Pons (tissue), 1 donor: ENCODE data around the gene YBX2.

Experiments used
- DNase-seq: peaks from one replicate; pipeline ENCODE4 v3.0.0-alpha.2; 2016; ENCODE audit warnings: low spot score

The YBX2 gene

DNA sequence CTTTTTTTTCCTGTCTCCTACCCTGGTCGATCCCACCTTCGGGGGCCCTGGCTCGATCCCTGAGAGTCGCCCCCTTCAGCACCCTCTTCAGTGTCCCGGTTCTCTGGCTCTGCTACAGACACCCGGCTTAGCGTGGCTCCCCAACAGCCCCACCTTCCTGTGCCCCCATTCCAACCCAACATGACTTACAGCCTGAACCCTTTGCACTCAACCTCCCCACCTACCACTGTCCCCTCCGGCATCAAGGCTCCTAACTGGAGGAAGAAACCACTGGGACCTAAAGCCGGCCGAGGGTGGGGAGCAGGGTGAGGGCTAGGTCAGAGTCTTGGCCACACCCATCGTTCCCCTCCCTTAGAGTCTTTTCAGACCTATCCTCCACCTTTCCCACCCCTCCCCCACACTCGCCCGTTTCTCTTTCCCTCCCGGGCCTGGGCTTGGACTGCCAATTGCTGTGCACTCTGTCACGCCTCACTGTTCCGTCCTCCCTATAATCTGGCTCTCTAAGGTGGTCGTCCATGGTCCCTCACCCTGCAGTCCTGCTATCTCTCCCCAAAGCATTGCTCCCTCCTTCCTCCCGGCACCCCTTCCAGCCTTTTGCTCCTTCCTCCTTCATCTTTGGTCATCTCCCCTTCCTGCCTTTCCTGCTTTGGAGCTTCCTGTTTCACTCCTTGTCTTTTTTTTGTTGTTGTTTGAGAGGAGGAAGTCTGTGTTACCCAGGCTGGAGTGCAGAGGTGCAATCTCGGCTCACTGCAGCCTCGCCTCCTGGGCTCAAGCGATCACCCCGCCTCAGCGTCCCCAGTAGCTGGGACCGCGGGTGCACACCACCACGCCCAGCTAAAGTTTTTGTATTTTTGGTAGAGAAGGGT, 31.3 kb downstream of the YBX2 start:
- DNase-seq = no peak

DNA sequence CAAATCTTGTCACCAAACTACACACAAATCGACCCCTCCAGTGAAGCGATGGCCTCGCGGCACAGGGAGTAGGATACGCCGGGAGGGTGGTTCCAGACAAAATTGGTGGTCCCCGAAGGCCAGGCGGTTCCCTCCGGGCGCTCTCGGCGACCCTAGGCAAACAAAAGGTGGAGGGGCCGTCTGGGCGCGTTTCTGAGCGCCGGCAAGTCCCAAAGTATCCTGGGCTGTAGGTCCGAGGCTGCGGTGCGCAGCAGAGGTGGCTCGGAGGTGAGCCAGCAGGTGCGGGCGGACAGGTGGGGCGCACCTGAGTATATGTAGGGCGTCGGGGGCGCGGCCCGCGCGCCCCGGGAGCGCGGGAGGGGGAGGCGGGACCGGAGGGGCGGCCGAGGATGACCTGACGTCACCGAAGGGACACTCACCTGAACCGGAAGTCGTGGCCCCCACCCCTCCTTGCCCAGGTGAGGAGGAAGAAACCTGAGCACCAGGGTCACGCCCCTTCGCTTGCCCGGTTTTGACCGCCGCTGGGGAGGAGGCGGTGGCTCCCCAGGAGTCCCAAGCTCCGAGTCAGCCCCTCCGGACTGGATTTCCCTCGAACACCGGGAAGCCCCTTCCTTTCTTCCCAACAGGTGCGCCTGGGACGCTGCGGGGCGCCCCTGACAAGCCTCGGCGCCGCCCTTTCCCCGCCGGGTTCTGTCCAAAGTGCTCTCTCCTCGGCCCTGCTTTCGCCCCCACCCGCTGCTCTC, 32.1 kb downstream of the YBX2 start, which contains the start of gene CLDN7:
Gene CLDN7, minus strand, starts transcription at position 287 of the 743 bp plus-strand sequence. CDS start 435 bp downstream, outside the sequence.
- DNase-seq = no peak

DNA sequence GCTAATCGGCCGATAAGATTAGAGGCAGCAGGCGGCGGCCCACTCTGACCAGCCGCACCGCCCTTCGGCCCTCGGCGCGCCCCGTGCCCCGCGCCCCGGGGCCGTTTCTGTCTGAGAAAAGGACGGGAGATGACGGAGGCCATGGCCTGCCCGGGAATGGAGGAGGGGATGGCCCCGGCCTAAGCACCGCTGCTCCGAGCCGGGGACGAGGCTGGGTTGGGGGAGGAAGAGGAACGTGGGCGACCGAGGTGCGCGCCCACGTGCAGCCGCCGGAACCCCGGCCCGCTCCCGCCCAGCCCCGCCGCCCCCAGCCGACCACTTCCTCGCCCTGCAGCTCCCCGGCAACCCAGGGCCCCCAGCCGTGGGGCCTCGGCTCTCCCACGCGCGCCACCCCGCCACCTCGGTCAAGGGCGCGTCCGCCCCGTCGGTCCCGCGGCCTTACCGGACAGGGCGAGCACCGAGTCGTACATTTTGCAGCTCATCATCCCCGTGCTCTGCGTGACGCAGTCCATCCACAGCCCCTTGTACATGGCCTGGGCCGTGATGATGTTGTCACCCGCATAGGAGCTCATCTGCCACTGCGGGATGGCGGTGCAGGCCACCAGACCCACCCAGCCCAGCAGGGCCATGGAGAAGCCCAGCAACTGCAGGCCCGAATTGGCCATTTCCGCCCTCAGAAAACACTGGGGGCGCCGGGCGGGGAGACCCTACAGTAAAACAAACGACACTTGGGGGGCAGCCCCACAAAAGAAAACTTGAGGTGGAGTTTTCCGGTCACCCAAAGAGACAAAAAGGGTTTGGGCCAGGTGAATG, 32.9 kb downstream of the YBX2 start:
- DNase-seq = no peak

DNA sequence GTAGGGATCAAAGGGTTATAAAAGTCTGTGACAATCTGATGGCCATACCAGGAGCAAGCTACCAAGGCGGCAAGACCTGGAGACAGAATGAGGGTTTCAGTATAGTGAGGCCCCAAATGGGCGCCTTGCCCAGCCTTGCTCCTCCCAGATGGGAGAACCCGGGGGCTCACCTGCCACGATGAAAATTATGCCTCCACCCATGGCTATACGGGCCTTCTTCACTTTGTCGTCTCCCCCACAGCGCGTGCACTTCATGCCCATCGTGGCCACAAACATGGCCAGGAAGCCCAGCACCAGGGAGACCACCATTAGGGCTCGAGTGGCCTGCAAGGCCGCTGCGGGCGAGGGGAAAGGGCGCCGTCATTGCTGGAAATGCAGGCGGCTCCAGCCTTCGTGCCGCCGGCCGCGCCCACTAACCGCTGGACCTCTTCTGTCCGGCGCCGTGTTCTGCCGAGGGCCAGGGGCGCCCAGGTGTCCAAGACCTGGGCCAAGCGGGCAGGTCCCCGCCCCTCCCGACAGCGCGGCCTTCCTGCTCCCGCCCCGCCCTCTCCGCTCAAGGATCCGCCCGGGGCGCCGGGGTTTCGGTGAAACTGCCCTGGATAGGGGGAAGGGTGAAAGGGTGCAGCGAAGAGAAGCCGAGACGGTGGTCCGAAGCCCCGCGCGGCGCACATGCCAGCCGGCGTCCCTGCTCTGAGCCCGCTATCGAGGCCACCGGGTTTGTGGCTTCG, 33.6 kb downstream of the YBX2 start:
- DNase-seq = no peak

DNA sequence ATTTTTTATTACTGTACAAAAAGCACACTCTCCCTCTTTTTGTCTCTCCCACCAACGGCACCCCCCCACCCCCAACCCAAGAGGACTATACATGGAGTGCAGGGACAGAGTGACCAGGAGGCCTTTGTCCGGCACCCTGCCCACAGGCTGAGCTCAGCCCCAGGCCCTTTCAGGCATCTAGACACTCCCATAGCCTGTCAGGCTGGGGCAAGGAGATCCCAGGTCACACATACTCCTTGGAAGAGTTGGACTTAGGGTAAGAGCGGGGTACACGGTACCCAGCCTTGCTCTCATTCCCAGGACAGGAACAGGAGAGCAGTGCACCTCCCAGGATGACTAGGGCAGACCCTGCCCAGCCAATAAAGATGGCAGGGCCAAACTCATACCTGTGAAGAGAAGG, 34.3 kb downstream of the YBX2 start:
- DNase-seq = no peak

DNA sequence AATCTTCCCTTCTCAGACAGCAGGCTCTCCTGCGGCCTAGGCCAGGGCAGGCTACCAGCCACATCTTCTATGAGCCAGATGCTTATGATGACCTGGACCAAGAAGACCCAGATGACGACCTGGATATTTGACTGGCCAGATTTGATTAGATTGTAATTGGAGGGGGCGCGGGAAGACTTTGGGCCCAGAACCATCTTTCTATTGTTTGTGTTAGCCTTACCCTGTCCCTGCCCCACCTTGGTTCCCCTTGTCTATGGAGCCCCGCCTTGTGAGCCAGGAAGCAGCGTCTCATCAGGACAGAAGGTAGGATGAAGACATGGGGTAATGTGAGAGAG, 34.9 kb downstream of the YBX2 start:
- no peak for DNase-seq

DNA sequence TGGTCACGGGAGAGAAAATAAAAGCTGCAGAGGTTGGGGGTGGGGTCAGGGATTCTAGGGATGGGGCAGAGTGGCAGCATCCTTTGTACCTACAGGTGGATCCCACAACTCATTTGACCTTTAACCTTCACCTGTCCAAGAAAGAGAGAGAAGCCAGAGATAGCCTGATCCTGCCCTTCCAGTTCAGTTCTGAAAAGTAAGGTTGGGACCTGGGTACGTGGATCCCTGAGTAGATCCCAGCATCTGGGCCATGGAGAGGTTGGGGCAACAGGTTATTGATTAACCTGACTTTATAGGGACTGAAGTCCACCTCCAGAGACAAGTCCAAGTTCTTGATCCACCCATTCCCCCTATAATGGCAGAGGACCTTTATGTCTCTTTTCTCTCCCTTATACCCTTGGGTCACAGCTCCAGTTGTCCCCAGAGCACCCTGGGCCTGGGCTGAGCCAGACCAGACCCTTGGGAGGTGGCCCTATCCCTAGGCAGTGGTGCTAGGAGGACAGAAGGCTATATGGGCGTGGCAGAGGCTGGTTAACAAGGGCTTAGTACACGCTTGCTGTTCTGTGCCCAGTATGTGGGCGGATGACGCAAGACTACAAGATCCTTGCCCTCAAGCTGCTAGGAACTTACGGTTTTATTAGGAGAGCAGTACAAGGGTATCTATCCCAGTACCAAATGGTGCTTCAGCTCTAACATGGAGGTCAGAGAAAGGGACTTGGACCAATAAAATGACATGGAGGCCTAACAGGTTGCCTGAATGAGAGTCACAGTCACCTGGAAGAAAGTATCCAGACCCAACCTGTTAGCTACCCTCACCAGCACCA, 35.5 kb downstream of the YBX2 start:
- no peak for DNase-seq

DNA sequence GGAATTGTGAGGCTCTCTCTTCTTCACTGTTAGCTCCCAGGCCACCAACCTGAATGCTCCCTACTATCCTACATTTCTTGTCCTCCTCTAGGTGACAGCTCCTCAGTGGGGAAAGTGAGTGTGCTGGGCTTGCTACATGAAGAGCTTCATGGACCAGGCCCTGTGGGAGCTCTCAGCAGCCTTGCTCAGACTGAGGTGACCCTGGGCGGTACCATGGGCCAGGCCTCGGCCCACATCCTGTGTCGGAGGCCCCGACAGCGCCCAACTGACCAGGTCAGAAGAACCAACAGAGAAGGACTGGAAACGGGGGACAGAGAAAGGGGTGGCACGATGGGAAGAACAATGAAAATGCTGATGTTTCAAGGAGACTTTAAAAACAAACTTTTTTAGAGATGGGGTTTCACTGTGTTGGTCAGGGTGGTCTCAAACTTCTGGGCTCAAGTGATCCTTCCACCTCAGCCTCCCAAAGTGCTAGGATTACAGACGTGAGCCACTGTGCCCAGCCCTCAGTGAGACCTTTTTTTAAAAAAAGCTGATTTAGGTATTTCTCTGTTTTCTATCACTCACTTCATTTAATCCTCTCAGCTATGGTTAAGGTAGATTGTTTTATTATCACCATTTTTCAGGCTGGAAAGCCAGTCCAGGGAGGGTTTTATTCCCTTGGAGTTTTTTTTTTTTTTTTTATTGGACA, 37.5 kb downstream of the YBX2 start:
- no peak for DNase-seq

DNA sequence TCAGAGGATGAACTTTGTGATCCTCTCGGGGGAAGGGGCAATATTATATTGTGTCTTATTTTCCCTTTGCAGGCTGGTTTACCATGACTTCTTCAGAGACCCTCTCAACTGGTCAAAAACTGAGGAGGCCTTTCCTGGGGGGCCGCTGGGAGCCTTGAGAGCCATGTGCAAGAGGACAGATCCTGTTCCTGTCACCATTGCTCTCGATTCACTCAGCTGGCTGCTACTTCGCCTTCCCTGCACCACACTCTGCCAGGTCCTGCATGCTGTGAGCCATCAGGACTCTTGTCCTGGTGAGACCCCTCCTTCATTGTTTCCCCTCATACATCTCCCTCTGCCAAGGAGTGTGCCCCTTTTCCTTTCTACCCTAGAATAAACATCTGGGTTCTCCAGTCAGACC, 39.9 kb downstream of the YBX2 start:
- no peak for DNase-seq

DNA sequence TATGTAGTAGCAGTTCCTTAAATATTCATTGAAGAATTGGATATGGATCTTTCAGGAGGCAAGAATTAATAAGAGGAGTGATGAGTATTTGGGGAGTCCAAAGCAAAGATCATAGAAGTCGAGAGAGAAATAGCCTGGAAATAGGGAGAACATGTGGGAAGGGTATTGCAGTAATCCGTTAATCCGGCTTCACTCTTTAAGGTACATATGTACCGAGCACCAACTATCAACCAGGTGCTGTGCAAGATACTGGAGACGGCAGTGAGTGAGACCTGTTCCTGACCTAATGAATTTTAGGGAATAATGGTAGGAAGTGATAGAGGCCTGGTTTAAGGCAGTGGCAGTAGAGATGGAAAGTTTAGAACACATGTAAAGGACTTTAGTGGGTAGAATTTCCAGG, 41.4 kb downstream of the YBX2 start:
- no peak for DNase-seq

DNA sequence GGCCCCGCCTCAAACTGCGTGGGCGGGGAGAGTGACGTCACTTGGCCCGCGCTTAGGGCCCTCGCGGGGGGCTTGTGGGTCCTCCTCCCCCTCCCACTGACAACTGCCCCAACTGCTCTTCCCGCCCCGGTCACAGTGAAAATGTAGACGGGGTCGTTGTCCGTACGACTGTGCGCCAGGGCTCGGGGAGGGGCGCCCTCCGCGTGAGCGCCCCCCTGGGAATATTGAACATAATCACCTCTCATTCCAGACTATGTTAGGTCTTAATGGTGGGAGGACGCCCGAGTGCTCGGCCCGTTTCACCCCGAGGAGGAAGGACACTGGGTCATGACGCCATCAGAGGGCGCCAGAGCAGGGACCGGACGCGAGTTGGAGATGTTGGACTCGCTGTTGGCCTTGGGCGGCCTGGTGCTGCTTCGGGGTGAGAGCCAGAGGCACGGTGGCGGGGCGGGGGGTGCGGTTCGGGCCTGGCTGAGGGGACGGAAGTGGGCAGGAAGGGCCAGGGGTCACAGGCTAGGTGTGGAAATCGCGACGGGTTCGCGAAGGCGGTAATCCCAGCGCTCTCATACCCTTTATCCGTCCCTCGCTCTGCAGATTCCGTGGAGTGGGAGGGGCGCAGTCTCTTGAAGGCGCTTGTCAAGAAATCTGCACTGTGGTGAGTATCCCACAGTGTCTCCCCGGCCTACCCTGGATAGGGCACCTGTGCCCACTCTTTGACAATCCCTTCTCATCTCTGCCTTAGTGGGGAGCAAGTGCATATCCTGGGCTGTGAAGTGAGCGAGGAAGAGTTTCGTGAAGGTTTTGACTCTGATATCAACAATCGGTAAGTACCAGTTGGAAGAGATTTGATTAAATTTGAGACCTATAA, 42.0 kb downstream of the YBX2 start, which contains the start of gene ELP5:
Gene ELP5, plus strand, starts transcription at position 40 of the 868 bp plus-strand sequence. Its CDS starts 336 bp downstream, at position 376.
- DNase-seq = peak; percentile 92

DNA sequence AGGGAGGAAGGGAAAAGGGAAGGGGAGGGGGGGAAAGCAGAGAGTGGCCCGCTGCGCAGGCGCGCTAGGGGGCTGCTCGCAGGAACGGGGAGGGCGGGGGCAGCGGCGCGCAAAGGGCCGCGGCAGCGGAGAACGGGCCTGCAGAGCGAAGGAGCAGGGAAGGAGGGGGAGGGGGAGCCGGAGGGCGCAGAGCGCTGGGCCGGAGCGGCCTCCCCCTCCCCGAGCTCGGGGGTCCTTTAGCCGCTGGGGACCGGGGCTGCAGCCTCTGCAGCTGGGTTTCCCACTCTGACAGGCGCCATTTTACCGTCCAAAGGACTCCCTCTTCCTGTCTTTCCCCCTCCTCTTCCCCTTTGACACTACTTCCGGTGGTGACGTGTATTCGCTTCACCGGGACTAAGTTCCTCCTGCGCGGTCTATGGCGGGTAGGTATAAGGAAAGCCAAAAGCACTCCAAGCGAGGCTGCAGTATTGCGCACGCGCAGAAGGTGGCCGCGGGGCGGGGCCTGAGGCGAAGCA, 42.7 kb downstream of the YBX2 start, which contains the start of gene CTDNEP1:
Gene CTDNEP1, minus strand, starts transcription at position 74 of the 515 bp plus-strand sequence. CDS start 438 bp downstream, outside the sequence.
- DNase-seq = peak; percentile 100

DNA sequence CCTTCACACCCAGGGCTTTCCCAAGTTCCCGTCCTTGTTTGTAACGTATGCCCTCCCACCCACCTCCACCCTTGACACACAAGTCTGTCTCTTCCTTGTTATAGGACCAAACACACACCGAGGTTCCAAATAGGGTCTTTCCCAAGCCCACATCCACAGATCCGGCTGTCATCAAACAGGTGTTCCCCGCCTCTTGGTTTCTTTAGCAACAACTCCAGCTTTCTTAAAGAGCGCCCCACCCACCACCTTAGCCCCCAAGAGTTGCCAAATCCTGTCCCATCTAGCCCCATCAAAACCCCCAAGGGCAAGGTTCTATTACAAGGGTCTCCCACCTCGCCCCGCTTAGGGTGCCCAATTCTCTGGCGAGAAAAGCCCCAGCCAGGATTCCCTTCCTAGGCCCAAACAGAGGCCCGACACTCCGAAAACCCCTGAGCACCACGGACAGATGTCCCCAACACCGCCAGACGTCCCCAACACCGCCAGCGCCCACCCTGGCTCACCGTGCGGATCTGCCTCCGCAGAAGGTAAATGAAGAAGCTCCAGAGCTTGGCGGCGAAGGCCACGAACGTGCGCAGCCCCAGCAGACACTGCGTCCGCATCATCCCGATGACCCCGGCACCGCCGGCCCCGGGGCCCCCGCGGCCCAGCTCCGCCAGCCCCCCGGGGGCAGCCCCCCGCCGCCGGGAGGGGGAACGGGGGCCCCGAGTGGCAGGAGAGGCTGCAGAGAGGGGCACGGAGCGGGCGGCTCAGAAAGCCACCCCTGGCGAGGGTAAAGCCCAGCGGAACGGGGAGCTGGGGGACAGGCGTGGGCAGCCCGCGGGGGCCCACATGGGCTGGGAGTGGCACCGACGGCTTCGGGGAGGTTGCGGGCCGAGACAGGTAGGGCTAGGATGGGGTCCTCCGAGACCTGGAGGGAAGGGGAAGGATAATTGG, 43.5 kb downstream of the YBX2 start:
- no peak for DNase-seq

DNA sequence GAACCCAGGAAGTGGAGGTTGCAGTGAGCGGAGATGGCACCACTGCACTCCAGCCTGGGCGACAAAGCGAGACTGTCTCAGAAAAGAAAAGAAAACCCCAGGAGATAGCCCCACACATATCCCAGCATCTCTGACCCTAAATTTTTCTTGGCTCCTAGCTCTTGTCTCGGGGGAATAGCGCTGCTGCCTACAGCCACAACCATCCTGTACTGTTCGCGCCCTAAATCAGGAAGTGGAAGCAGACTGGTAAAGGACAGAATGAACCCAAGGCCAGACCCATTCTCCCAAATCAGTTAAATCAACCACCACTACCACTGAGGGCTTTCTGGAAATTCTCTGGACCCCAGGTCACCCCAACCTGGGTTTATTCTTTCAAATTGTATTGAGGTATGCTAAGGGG, 44.6 kb downstream of the YBX2 start:
- no peak for DNase-seq

DNA sequence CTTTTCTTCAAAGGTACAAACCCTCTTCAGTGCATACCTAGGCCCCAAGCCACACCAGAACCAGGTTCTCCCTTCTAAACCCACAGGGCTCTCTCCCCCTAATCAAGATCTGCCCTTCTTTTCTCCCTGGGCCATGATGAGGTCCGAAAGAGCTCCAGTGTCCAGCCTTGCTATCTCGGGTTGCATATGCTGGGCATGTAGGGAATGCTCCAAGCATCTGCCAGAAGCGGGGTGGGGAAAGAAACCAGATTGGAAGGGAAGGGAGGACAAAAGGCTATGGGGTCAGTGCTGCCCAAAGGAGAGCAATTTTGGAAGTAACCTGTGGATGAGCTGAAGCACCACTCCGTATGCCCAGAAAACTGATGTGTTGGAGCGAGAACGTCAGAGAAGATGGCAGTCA, 45.2 kb downstream of the YBX2 start:
- DNase-seq = no peak

DNA sequence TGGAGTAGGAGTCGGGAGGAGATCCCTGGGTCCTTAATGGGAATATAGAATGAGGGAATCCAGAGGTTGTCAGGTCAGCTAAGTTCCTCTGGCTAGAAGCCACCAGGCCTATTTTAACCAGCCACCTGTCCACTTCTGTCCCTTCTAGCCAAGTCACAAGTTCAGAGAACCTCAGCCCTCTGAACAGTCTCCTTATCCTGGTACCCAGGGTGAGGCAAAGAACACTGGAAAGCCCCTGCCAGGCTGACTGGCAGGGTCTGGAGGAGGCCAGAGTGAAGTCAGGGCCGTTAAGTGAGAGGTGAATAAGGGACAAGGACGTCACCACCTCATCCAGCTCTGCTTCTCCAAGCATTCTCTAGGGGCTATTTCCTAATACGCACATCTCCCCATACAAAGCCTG, 45.6 kb downstream of the YBX2 start:
- DNase-seq = no peak

DNA sequence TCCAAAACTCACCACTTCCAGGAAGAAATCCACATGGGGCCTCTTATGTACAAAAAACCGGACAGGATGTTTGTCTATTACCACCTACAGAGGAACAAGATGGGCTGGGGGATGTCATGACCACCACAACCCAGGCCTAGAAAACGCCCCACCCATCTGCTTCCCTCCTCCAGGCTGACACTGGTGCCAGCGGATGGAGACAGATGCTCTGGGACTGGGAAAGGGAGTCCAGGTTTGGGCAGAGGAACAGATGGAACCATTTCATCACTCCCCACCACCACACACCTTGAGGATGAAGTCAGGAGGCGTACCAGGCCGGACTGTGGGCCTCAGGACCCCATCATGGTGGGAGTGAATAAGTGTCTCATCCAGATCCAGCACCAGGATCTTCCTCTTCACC, 47.7 kb downstream of the YBX2 start:
- no peak for DNase-seq

DNA sequence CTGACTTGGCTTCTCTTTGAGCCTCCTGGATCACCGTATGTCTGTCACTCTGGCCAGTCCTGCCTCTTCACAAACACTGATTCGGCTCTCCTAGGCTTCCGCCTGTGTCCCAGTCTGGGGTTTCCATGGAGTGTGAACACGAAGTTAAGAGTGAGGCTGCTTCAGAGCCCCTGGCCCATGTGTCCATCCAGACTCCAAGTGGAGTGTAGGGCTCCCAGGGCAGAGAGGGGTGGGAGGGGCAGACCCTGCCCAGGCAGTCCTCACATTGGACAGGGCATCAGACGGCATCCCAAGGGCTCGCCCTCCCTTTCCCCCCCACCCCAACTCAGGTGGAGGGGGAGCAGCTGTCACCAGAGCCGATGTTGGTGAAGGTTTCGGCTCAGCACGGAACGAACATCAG, 50.6 kb downstream of the YBX2 start:
- DNase-seq = peak; percentile 19
